ENCODE results near the gene TPSD1.

DNA sequence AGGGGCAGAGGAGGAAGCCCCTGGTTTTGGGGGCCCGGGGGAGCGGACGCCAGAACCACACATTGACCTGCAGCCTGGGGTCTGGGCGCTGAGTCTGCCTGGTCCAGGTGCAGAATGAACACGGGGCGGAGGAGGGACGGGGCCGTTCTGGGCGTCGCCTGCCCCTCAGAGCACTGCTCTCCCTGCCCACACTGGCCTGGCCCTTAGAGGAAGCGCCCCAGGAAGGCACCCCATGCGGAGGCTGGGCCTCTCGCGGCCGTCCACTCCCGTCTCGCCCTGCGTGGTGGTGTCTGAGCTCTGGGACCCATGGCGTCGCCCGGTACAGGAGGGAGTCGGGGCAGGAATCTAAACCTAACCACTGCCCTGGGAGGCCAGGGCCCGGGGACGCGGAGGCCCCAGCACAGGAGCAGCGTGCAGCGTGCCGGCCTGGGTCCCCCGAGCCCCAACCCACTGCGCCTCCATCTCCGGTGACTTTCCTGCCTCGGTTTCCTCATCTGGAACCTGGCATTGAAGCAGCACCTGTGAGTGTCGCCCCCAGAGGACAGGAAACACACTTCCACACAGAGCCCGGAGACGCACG, 4.3 kb downstream of the TPSD1 start:
- TF ChIP-seq POLR2A (IDR thresholded peaks at IDR 0.05; ENCODE audit: low read length) (no peak), GATA1 (IDR thresholded peaks at IDR 0.05; ENCODE audit: low read depth, low read length) (no peak)

All from erythroblast (primary cell).